SK-N-SH treated with all-trans-retinoic acid at 6 μM for 48 hours (cell line): Measurements from ENCODE around the gene PRKAG2.

Source experiments
- BACH2 ChIP-seq: fragments of 250-450 bp; sonication (Bioruptor Pico); IDR thresholded peaks from 2 replicates; pipeline ENCODE4 v1.9.0; 2021; ENCODE audit warnings: mild to moderate bottlenecking, borderline replicate concordance
- CREB5 ChIP-seq: fragments of 250-450 bp; sonication (Bioruptor Pico); IDR thresholded peaks from 2 replicates; pipeline ENCODE4 v1.5.1; 2020; ENCODE audit warnings: low read depth, mild to moderate bottlenecking, moderate library complexity
- ISL1 ChIP-seq: fragments of 250-450 bp; sonication (Bioruptor Pico); IDR thresholded peaks from 2 replicates; pipeline ENCODE4 v2.1.2; 2022; ENCODE audit warnings: mild to moderate bottlenecking, moderate library complexity
- POU6F1 ChIP-seq: fragments of 250-450 bp; sonication (Bioruptor Pico); IDR thresholded peaks from 2 replicates; pipeline ENCODE4 v1.8.0; 2021; ENCODE audit warnings: low read depth, mild to moderate bottlenecking, moderate library complexity, borderline replicate concordance
- RARB ChIP-seq: fragments of 250-450 bp; sonication (Bioruptor Pico); IDR thresholded peaks from 2 replicates; pipeline ENCODE4 v1.8.0; 2021; ENCODE audit warnings: mild to moderate bottlenecking, moderate library complexity
- SNAI2 ChIP-seq: fragments of 250-450 bp; sonication (Bioruptor Pico); IDR thresholded peaks from 2 replicates; pipeline ENCODE4 v1.5.0; 2020; ENCODE audit warnings: mild to moderate bottlenecking, moderate library complexity
- TCF4 ChIP-seq: fragments of 250-450 bp; sonication (Bioruptor Pico); IDR thresholded peaks from 2 replicates; pipeline ENCODE4 v1.8.0; 2021; ENCODE audit warnings: mild to moderate bottlenecking, moderate library complexity, borderline replicate concordance
- TOX ChIP-seq: fragments of 250-450 bp; sonication (Bioruptor Pico); IDR thresholded peaks from 2 replicates; pipeline ENCODE4 v1.8.0; 2021; ENCODE audit warnings: mild to moderate bottlenecking, moderate library complexity, borderline replicate concordance
- TSHZ2 ChIP-seq: fragments of 250-450 bp; sonication (Bioruptor Pico); IDR thresholded peaks from 2 replicates; pipeline ENCODE4 v1.5.0; 2020; ENCODE audit warnings: mild to moderate bottlenecking, moderate library complexity
- ZC3H10 ChIP-seq: fragments of 250-450 bp; sonication (Bioruptor Pico); IDR thresholded peaks from 2 replicates; pipeline ENCODE4 v1.5.1; 2021; ENCODE audit warnings: mild to moderate bottlenecking, moderate library complexity
- ZFP3 ChIP-seq: fragments of 250-450 bp; sonication (Bioruptor Pico); IDR thresholded peaks from 2 replicates; pipeline ENCODE4 v1.5.0; 2020; ENCODE audit warnings: mild to moderate bottlenecking, moderate library complexity
- TF ChIP-seq, protein P1 (sequence below): fragments of 250-450 bp; sonication (Bioruptor Pico); IDR thresholded peaks from 2 replicates; pipeline ENCODE4 v1.8.0; 2020; ENCODE audit warnings: mild to moderate bottlenecking, moderate library complexity, borderline replicate concordance

GRCh38 chr7:151727579-151728285 lies 149.2 kb downstream of the PRKAG2 start:
- no peak for TF ChIP-seq SNAI2 (CRISPR knock-in tag)
- TF ChIP-seq TSHZ2 (CRISPR knock-in tag): no peak
- no peak for TF ChIP-seq TOX
- TF ChIP-seq, protein P1, sequence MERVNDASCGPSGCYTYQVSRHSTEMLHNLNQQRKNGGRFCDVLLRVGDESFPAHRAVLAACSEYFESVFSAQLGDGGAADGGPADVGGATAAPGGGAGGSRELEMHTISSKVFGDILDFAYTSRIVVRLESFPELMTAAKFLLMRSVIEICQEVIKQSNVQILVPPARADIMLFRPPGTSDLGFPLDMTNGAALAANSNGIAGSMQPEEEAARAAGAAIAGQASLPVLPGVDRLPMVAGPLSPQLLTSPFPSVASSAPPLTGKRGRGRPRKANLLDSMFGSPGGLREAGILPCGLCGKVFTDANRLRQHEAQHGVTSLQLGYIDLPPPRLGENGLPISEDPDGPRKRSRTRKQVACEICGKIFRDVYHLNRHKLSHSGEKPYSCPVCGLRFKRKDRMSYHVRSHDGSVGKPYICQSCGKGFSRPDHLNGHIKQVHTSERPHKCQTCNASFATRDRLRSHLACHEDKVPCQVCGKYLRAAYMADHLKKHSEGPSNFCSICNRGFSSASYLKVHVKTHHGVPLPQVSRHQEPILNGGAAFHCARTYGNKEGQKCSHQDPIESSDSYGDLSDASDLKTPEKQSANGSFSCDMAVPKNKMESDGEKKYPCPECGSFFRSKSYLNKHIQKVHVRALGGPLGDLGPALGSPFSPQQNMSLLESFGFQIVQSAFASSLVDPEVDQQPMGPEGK (CRISPR knock-in tag): peak; percentile 76; the same call in 1 of the 2 replicates
- TF ChIP-seq RARB (CRISPR knock-in tag): no peak
- no peak for TF ChIP-seq TCF4
- TF ChIP-seq ZC3H10: no peak
- TF ChIP-seq POU6F1 (CRISPR knock-in tag): no peak
- peak; percentile 56; the same call in 1 of the 2 replicates for TF ChIP-seq ZFP3
- peak; percentile 52; the same call in 1 of the 2 replicates for TF ChIP-seq ISL1 (CRISPR knock-in tag)
- TF ChIP-seq BACH2 (CRISPR knock-in tag): no peak
- no peak for TF ChIP-seq CREB5 (CRISPR knock-in tag)
